Lower leg skin (tissue), 4 donors: ENCODE measurements around the gene LMNA. TPM values are rescaled to one million over a fixed set of nuclear protein-coding genes. Genes with fewer than 3 reads are reported as not detected.

Experiments
- DNase-seq, 2 donors: peaks; one replicate each; pipeline ENCODE4 v3.0.0-alpha.2; 2019; ENCODE audit warnings: low spot score in 2 of 2
- H3K4me3 ChIP-seq: fragments of 200-600 bp; sonication (generic); 2 replicates; pipeline ENCODE4 v1.5.1; 2017; ENCODE audit warnings: mild to moderate bottlenecking, low read depth; ENCODE audit not compliant: poor library complexity, severe bottlenecking
- CTCF ChIP-seq, 3 donors: fragments of 450-650 bp; IDR thresholded peaks; one replicate each; pipeline ENCODE4 v1.5.1; 2016; ENCODE audit warnings: antibody characterized with exemption in 3 of 3, mild to moderate bottlenecking in 3 of 3, moderate library complexity in 2 of 3
- POLR2A ChIP-seq, 2 donors: fragments of 450-650 bp; IDR thresholded peaks; one replicate each; pipeline ENCODE4 v1.6.1; 2016 to 2017; ENCODE audit warnings: antibody characterized with exemption in 2 of 2, mild to moderate bottlenecking in 1 of 2, moderate library complexity in 1 of 2
- WGBS, 2 donors: methylation state at CpG; one replicate each; pipeline ENCODE4 v1.1.5; 2018; 5-methylcytosine and 5-hydroxymethylcytosine counted together
- intact Hi-C: fragments of 100-400 bp; cut with DNase I; formaldehyde crosslinking; loops from one replicate; pipeline ENCODE4 v1.15.0; 2023; ENCODE audit warnings: low total_unique reads
- total RNA-seq, 4 donors: library from RNA; depleted of rRNA; stranded (reverse); fragments of >200 nt; gene quantifications; one replicate each; pipeline ENCODE4 v1.1.0, GENCODE V29; 2016

LMNA gene
- total RNA-seq, 4 donors from 2014 or later: 530 to 611 (median 555) TPM

GRCh38 chr1:156164125-156164831 lies 49.8 kb downstream of the LMNA start:
- WGBS, 2 donors: 95 to 96% methylated on average over 6 of the region's 6 CpGs
- DNase-seq: no peak
- H3K4me3 ChIP-seq: no peak overlapping the region
- intact Hi-C loops: no loop called here
- no peak for TF ChIP-seq POLR2A (IDR thresholded peaks at IDR 0.05)
- TF ChIP-seq CTCF (IDR thresholded peaks at IDR 0.05): no peak

GRCh38 chr1:156165083-156165482 lies 50.6 kb downstream of the LMNA start:
- 37 to 39% methylated on average over 2 of the region's 2 CpGs for WGBS, 2 donors
- no peak for DNase-seq
- intact Hi-C loops: no loop called here
- no peak overlapping the region for H3K4me3 ChIP-seq
- no peak for TF ChIP-seq CTCF (IDR thresholded peaks at IDR 0.05)

GRCh38 chr1:156167536-156167935 lies 53.0 kb downstream of the LMNA start:
- H3K4me3 ChIP-seq: no peak overlapping the region
- 59 to 69% methylated on average over 5 of the region's 5 CpGs for WGBS, 2 donors
- TF ChIP-seq CTCF (IDR thresholded peaks at IDR 0.05) (no peak), POLR2A (IDR thresholded peaks at IDR 0.05) (no peak)
- intact Hi-C loops: no loop called here
- DNase-seq: no peak

GRCh38 chr1:156172696-156173470 lies 58.4 kb downstream of the LMNA start:
- WGBS, 2 donors: 78 to 91% methylated on average over 9 of the region's 9 CpGs
- no peak for TF ChIP-seq POLR2A (IDR thresholded peaks at IDR 0.05)
- no peak for TF ChIP-seq CTCF (IDR thresholded peaks at IDR 0.05)
- H3K4me3 ChIP-seq: no peak overlapping the region
- no peak for DNase-seq
- intact Hi-C loops: no loop called here

GRCh38 chr1:156176610-156177210 lies 62.2 kb downstream of the LMNA start:
- no peak for DNase-seq

More at GRCh38 chr1:156176610-156177210, 62.2 kb downstream of the LMNA start:
- WGBS, 2 donors: 82 to 87% methylated on average over 11 to 12 of the region's 12 CpGs
- TF ChIP-seq CTCF (IDR thresholded peaks at IDR 0.05): no peak
- no peak for TF ChIP-seq POLR2A (IDR thresholded peaks at IDR 0.05)
- no peak overlapping the region for H3K4me3 ChIP-seq
- intact Hi-C loops: no loop called here
